ENCODE measurements around the gene LAMTOR2.
"Not testable (repeated sequence)": the region's sequence is repeated elsewhere in the genome, so short reads cannot be mapped to it uniquely, and the experiment has no call there.

The LAMTOR2 gene

GRCh38 chr1:156052862-156053767 is 1.5 kb upstream of the LAMTOR2 start:
- DNase-seq = peak; percentile 65

GRCh38 chr1:156053768-156054499 is 648 bp upstream of the LAMTOR2 start, which contains the start of gene UBQLN4:
TSS of gene UBQLN4 (minus strand) at chr1:156053798. CDS start at chr1:156053701, 97 bp downstream.
- DNase-seq = peak; percentile 92

GRCh38 chr1:156055281-156056048 is 883 bp downstream of the LAMTOR2 start:
- no peak for DNase-seq

- no peak for DNase-seq
Observed at GRCh38 chr1:156056326-156056849, 1.8 kb downstream of the LAMTOR2 start.

- no peak for DNase-seq
Observed at GRCh38 chr1:156060937-156061636, 6.5 kb downstream of the LAMTOR2 start, which contains the start of gene RAB25. TSS of gene RAB25 (plus strand) at chr1:156061160. CDS start at chr1:156061401, 241 bp downstream.

- no peak for DNase-seq
Observed at GRCh38 chr1:156062189-156062588, 7.6 kb downstream of the LAMTOR2 start.

- DNase-seq = no peak
Observed at GRCh38 chr1:156063997-156064285, 9.4 kb downstream of the LAMTOR2 start.

GRCh38 chr1:156064615-156065014 is 10.0 kb downstream of the LAMTOR2 start:
- DNase-seq = no peak

- no peak for DNase-seq
Observed at GRCh38 chr1:156065212-156065611, 10.6 kb downstream of the LAMTOR2 start.

- no peak for DNase-seq
Observed at GRCh38 chr1:156065871-156066270, 11.3 kb downstream of the LAMTOR2 start.

- DNase-seq = no peak
Observed at GRCh38 chr1:156067262-156067661, 12.7 kb downstream of the LAMTOR2 start.

GRCh38 chr1:156069490-156070455 is 15.2 kb downstream of the LAMTOR2 start:
- no peak for DNase-seq

GRCh38 chr1:156070548-156070947 is 16.0 kb downstream of the LAMTOR2 start:
- DNase-seq = no peak

- not testable (repeated sequence) for DNase-seq
Observed at GRCh38 chr1:156071332-156071816, 16.8 kb downstream of the LAMTOR2 start.

- no peak for DNase-seq
Observed at GRCh38 chr1:156072251-156072650, 17.7 kb downstream of the LAMTOR2 start.

GRCh38 chr1:156073110-156073687 is 18.6 kb downstream of the LAMTOR2 start:
- no peak for DNase-seq

GRCh38 chr1:156073740-156074139 is 19.2 kb downstream of the LAMTOR2 start:
- no peak for DNase-seq

- no peak for DNase-seq
Observed at GRCh38 chr1:156074661-156075060, 20.1 kb downstream of the LAMTOR2 start.

GRCh38 chr1:156075162-156075561 is 20.6 kb downstream of the LAMTOR2 start:
- DNase-seq = no peak

- no peak for DNase-seq
Observed at GRCh38 chr1:156075775-156076204, 21.2 kb downstream of the LAMTOR2 start.
